Endothelial cell of umbilical vein (primary cell): ENCODE results near the gene HUNK.

Experiments used
- CTCF ChIP-seq, 2 donors: IDR thresholded peaks; 1 replicate in 1 of 2; 2 replicates in 1 of 2; pipeline ENCODE4 v1.5.1; 2011; ENCODE audit warnings: low read length in 2 of 2, mild to moderate bottlenecking in 2 of 2, moderate library complexity in 2 of 2, control low read depth in 1 of 2, inconsistent platforms in 1 of 2, low read depth in 1 of 2; ENCODE audit not compliant: insufficient read depth in 1 of 2; ENCODE audit errors: extremely low read depth in 1 of 2
- EZH2 ChIP-seq: IDR thresholded peaks from 2 replicates; pipeline ENCODE4 v1.6.1; 2012; ENCODE audit warnings: borderline replicate concordance, low read depth, mild to moderate bottlenecking, moderate library complexity, low read length, inconsistent platforms; ENCODE audit not compliant: severe bottlenecking
- FOS ChIP-seq: IDR thresholded peaks from 2 replicates; pipeline ENCODE4 v1.6.1; 2011; ENCODE audit warnings: mild to moderate bottlenecking, low read length, moderate library complexity, borderline replicate concordance; ENCODE audit not compliant: insufficient read depth
- GATA2 ChIP-seq: IDR thresholded peaks from 2 replicates; pipeline ENCODE4 v1.7.0; 2011; ENCODE audit warnings: low read depth, mild to moderate bottlenecking, moderate library complexity, mixed read lengths, low read length; ENCODE audit not compliant: insufficient read length, insufficient read depth
- MAX ChIP-seq: IDR thresholded peaks from 2 replicates; pipeline ENCODE4 v1.6.1; 2011; ENCODE audit not compliant: insufficient read depth, insufficient read length
- POLR2A ChIP-seq: IDR thresholded peaks from 2 replicates; pipeline ENCODE4 v1.6.1; 2012; ENCODE audit warnings: low read depth, mild to moderate bottlenecking, control low read depth, low read length

- TF ChIP-seq CTCF (IDR thresholded peaks at IDR 0.05; ENCODE audit: extremely low read depth in 1 of 2, insufficient read depth in 1 of 2, low read depth in 1 of 2, low read length in 2 of 2) (no peak), POLR2A (no peak), EZH2 (no peak), GATA2 (no peak), MAX (no peak), FOS (no peak)
Measured at GRCh38 chr21:31927689-31928353, 55.0 kb downstream of the HUNK start.
